ENCODE measurements around the gene ERC1.
"Not testable (repeated sequence)": the region's sequence is repeated elsewhere in the genome, so short reads cannot be mapped to it uniquely, and the experiment has no call there.

ERC1 gene

GRCh38 chr12:1255125-1255524 is 264.1 kb downstream of the ERC1 start:
- not testable (repeated sequence) for DNase-seq

GRCh38 chr12:1255854-1256253 is 264.8 kb downstream of the ERC1 start:
- not testable (repeated sequence) for DNase-seq

GRCh38 chr12:1256285-1256684 is 265.3 kb downstream of the ERC1 start:
- DNase-seq, result no peak

GRCh38 chr12:1256991-1257390 is 266.0 kb downstream of the ERC1 start:
- DNase-seq, result no peak

GRCh38 chr12:1262011-1262410 is 271.0 kb downstream of the ERC1 start:
- no peak for DNase-seq

- no peak for DNase-seq
Measured at GRCh38 chr12:1267243-1267642, 276.2 kb downstream of the ERC1 start.

GRCh38 chr12:1272142-1272541 is 281.1 kb downstream of the ERC1 start:
- DNase-seq, result no peak

GRCh38 chr12:1273051-1273450 is 282.0 kb downstream of the ERC1 start:
- DNase-seq, result no peak

- DNase-seq, result no peak
Measured at GRCh38 chr12:1277905-1278304, 286.9 kb downstream of the ERC1 start.

GRCh38 chr12:1279050-1279449 is 288.0 kb downstream of the ERC1 start:
- no peak for DNase-seq

GRCh38 chr12:1280059-1280458 is 289.0 kb downstream of the ERC1 start:
- no peak for DNase-seq

- no peak for DNase-seq
Measured at GRCh38 chr12:1281683-1282366, 290.8 kb downstream of the ERC1 start.

GRCh38 chr12:1282670-1283315 is 291.8 kb downstream of the ERC1 start:
- no peak for DNase-seq

GRCh38 chr12:1283316-1283715 is 292.3 kb downstream of the ERC1 start:
- no peak for DNase-seq

GRCh38 chr12:1284611-1285010 is 293.6 kb downstream of the ERC1 start:
- no peak for DNase-seq

- no peak for DNase-seq
Measured at GRCh38 chr12:1287446-1287975, 296.5 kb downstream of the ERC1 start.

- DNase-seq, result no peak
Measured at GRCh38 chr12:1288333-1288732, 297.3 kb downstream of the ERC1 start.

GRCh38 chr12:1289371-1290155 is 298.5 kb downstream of the ERC1 start:
- peak; percentile 5 for DNase-seq

GRCh38 chr12:1290716-1291115 is 299.7 kb downstream of the ERC1 start:
- no peak for DNase-seq

GRCh38 chr12:1291601-1292332 is 300.7 kb downstream of the ERC1 start:
- DNase-seq, result no peak

- DNase-seq, result no peak
Measured at GRCh38 chr12:1293901-1294300, 302.9 kb downstream of the ERC1 start.

- no peak for DNase-seq
Measured at GRCh38 chr12:1297206-1297605, 306.2 kb downstream of the ERC1 start.

- no peak for DNase-seq
Measured at GRCh38 chr12:1297639-1298175, 306.7 kb downstream of the ERC1 start.
